ENCODE data around the gene CCNG1.

GRCh38 chr5:163432544-163432943 is 4.9 kb upstream of the CCNG1 start:
- TF ChIP-seq CTCF (IDR thresholded peaks at IDR 0.05; ENCODE audit: insufficient read depth, low read length), result no peak
- TF ChIP-seq SPI1 (IDR thresholded peaks at IDR 0.05; ENCODE audit: borderline replicate concordance, low read depth), result no peak
- TF ChIP-seq POLR2AphosphoS5 (IDR thresholded peaks at IDR 0.05; ENCODE audit: low read depth), result no peak
- no peak for TF ChIP-seq GABPA (IDR thresholded peaks at IDR 0.05; ENCODE audit: low read depth)

Data from HL-60 (cell line).